Adipose tissue (tissue), 3 donors: Measurements from ENCODE around the gene ZNF408. TPM values are rescaled to one million over a fixed set of nuclear protein-coding genes. Genes with fewer than 3 reads are reported as not detected.
A peak's percentile ranks its signal among the peaks of the same experiment; 100 is the strongest.
"Not testable (repeated sequence)": the region's sequence is repeated elsewhere in the genome, so short reads cannot be mapped to it uniquely, and the experiment has no call there.

Experiments used
- H3K27ac ChIP-seq: one replicate; pipeline ENCODE4 v1.5.1; 2013; ENCODE audit warnings: low read depth, low read length
- WGBS, 3 donors: extraction: QIAGEN DNeasy Blood & Tissue Kit; methylation state at CpG; one replicate each; pipeline ENCODE4 v1.1.7; 2013; 5-methylcytosine and 5-hydroxymethylcytosine counted together
- polyA plus RNA-seq, 3 donors: library from polyadenylated mRNA; stranded (reverse); fragments of 200-250 nt; gene quantifications; one replicate each; pipeline ENCODE4 v1.2.3, GENCODE V29; 2013
- donor health status: healthy with polysubstance abuse.
- donor health status: Bipolar disorder and iron deficiency.
- donor health status: healthy.

Gene ZNF408
- 1 to 10 TPM; 4.0 to 8.0 (median 4.4) TPM for polyA plus RNA-seq

DNA sequence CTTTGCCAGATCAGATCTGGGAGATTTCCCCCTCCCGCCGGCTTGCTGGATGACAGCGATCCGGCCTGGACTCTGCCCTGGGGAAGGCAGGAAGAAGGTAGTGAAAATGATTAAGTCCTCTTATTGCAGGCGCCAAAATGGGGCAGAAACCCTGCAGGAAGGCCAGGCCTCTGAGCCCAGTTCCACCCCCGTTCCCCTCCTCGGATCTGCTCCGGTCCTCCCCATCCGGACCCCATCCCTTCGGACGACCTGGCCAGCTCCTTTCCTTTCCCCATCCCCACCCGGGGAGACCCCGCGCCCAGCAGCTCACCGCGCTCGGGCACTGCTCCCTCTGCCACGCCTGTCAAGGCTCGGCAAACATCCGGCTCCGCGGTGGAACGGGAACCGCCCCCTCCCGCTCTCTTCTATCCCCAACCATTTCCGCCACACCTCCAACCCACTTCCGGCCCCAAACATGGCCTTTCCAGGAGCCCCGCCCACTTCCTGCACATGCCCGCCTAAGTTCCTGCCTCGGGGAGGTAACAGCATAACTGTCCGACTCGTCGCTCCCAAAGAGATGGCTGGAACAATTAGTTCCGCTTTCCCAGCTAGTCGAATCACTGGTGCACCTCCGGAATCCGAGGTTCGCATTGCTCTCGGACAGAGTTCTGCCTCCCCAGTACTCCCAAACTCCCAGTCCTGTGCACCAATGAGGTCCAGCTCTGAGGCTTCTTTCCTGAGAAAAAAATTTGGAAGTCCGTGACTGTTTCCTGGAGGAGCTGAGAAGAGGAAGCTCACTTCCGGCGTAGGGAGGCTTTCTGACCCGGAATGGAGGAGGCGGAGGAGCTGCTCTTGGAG, at the start of gene ZNF408, which contains the start of gene ARHGAP1:
Gene ZNF408, plus strand, starts transcription at position 791 of the 837 bp plus-strand sequence. Its CDS starts 17 bp downstream, at position 808.
Gene ARHGAP1, minus strand, starts transcription at position 379 of the 837 bp plus-strand sequence. CDS start 4,512 bp downstream, outside the sequence.
- 0 to 1% (median 0%) methylated on average over 43 to 44 of the region's 44 CpGs for WGBS, 3 donors
- H3K27ac ChIP-seq: peak within 1 kb of the TSS; percentile 39

- WGBS, 3 donors: 78 to 92% (median 85%) methylated on average over 4 of the region's 4 CpGs
- no peak overlapping the region for H3K27ac ChIP-seq
These were observed 45.2 kb upstream of the ZNF408 start for GRCh38 chr11:46655631-46656030.

DNA sequence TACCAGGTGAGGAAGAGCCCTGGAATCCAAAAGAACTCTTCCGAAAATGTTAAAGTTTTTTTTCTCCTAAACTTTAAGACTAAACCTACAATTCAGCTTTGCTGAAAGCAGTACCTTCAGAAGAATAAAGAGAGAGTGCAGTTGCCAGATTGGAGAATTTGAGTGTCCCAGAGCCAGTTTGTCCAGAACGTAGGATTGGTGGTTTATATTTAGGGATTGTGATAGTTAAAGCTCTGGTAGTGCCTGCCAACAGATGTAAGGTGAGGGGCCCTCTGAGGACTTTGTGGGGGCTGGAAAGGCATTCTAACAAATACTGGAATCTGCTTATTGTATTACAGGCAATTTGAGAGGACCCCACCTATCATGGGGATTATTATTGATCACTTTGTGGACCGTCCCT, 43.6 kb upstream of the ZNF408 start:
- H3K27ac ChIP-seq: no peak overlapping the region
- WGBS, 3 donors: 87 to 96% (median 92%) methylated on average over 3 of the region's 3 CpGs

- no peak overlapping the region for H3K27ac ChIP-seq
- 54 to 88% (median 55%) methylated on average over 4 of the region's 4 CpGs for WGBS, 3 donors
These were observed 42.6 kb upstream of the ZNF408 start for GRCh38 chr11:46658259-46658658.

DNA sequence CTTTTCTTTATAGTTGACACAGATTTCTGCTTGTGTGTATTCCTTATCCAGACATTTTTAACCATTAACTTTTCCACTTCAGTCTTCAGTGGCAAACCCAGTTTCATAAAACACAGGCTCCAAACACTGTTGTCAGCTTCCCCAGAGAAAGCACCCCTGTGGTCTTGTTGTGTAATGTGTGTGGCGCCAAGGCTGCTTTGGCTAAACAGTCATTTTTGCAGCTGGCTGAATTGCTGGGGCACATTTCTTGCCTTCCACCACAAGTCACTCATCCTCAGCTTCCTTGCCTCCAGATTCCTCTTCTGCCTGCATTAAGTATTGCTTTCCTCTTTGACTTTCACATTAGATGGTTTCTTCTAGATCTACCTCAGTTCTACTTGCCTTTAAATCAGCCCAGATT, 40.9 kb upstream of the ZNF408 start:
- 50 to 78% (median 58%) methylated on average over 1 of the region's 1 CpG for WGBS, 3 donors
- no peak overlapping the region for H3K27ac ChIP-seq

GRCh38 chr11:46661836-46662235, 39.0 kb upstream of the ZNF408 start:
- no peak overlapping the region for H3K27ac ChIP-seq

DNA sequence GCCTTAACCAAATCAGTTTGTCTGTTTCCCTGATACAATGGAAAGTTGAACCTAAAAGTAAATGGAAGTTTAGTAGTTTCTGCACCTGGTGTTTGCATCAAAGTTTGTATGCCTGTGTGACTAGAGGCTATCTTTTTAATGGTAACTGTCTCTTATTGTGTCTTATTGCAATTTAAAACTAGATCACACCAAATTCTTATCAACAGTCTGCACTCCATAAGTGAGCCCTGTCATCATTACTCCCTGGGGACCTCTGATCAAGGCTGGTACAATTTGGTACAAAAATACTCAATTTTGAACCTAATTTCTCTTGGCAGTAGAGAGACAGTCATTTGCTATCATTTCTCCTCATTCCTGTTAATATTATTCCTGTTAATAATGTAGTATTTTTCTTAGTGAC, 38.5 kb upstream of the ZNF408 start:
- no peak overlapping the region for H3K27ac ChIP-seq

GRCh38 chr11:46663277-46663940, 37.4 kb upstream of the ZNF408 start:
- no peak overlapping the region for H3K27ac ChIP-seq
- 81 to 84% (median 84%) methylated on average over 4 of the region's 4 CpGs for WGBS, 3 donors

GRCh38 chr11:46664612-46665011, 36.2 kb upstream of the ZNF408 start:
- WGBS, 3 donors: 64 to 76% (median 71%) methylated on average over 6 of the region's 6 CpGs
- no peak overlapping the region for H3K27ac ChIP-seq

- H3K27ac ChIP-seq: no peak overlapping the region
- WGBS, 3 donors: 80 to 90% (median 85%) methylated on average over 1 of the region's 1 CpG
These were observed 35.5 kb upstream of the ZNF408 start for GRCh38 chr11:46665356-46665755.

DNA sequence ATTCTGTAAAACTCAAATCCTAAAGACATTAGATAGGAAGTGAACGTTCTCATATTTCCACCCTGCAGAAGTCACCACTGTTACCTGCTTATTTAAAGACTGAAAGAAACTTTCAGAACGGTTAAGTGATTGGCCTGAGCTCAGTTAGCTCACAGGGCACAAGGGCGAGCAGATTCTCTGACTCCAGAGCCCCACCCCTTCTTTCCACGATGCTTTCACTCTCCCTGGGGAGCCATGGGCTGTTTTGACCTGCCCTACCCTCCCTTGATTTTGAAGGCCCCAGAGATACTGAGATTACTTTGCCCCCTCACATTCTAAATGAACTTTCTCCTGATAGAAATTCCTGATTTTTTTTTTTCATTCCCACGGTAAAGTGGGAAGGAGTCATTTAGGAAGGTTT, 34.3 kb upstream of the ZNF408 start:
- H3K27ac ChIP-seq: no peak overlapping the region
- 53 to 65% (median 55%) methylated on average over 5 of the region's 5 CpGs for WGBS, 3 donors

- H3K27ac ChIP-seq: peak overlapping the region; percentile 2
- 50 to 59% (median 54%) methylated on average over 2 of the region's 2 CpGs for WGBS, 3 donors
These were observed 33.8 kb upstream of the ZNF408 start for GRCh38 chr11:46667043-46667481.

- 91 to 94% (median 92%) methylated on average over 12 of the region's 12 CpGs for WGBS, 3 donors
- no peak overlapping the region for H3K27ac ChIP-seq
These were observed 32.2 kb upstream of the ZNF408 start for GRCh38 chr11:46668480-46669085.

DNA sequence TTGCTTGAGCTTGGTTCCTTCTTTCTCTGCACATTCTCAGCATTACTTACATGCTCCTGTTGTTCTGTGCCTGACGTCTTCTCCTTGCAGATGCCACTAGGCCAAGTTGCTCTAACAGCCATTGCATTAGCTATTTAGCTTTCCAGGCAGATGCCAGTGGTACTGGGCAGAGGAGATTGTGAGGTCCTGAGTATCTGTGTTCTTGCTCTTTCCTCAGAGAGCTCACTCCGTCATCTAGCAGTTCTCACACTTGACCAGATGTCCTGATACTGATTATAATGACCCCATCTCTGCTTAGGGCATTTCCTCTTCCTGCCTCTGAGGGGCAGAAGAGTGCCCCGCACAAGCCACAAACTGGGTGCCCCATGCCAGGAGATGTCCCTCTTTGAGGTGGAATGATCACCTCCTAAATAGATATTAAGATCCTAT, 31.1 kb upstream of the ZNF408 start:
- WGBS, 3 donors: 59 to 76% (median 61%) methylated on average over 3 of the region's 3 CpGs

DNA sequence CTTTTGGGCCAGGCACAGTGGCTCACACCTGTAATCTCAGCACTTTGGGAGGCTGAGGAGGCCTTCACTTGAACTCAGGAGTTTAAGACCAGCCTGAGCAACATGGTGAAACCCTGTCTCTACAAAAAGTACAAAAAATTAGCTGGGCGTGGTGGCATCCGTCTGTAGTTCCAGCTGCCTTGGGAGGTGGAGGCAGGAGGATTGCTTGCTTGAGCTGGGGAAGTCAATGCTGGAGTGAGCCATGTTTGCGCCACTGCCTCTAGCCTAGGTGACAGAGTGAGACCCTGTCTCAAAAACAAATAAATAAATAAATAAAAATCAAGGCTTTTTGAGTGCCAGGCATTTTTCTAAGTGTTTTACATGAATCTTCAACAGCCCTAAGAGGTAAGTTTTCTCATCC, 30.3 kb upstream of the ZNF408 start:
- WGBS, 3 donors: 74 to 96% (median 77%) methylated on average over 3 of the region's 3 CpGs
- H3K27ac ChIP-seq: not testable (repeated sequence)

More for the DNA sequence above, 31.1 kb upstream of the ZNF408 start:
- H3K27ac ChIP-seq: no peak overlapping the region

GRCh38 chr11:46671958-46672315, 28.9 kb upstream of the ZNF408 start:
- WGBS, 3 donors: 88 to 91% (median 89%) methylated on average over 10 of the region's 10 CpGs

GRCh38 chr11:46672381-46672839, 28.4 kb upstream of the ZNF408 start:
- no peak overlapping the region for H3K27ac ChIP-seq
- WGBS, 3 donors: 70 to 81% (median 73%) methylated on average over 6 of the region's 7 CpGs

More at GRCh38 chr11:46671958-46672315, 28.9 kb upstream of the ZNF408 start:
- no peak overlapping the region for H3K27ac ChIP-seq

DNA sequence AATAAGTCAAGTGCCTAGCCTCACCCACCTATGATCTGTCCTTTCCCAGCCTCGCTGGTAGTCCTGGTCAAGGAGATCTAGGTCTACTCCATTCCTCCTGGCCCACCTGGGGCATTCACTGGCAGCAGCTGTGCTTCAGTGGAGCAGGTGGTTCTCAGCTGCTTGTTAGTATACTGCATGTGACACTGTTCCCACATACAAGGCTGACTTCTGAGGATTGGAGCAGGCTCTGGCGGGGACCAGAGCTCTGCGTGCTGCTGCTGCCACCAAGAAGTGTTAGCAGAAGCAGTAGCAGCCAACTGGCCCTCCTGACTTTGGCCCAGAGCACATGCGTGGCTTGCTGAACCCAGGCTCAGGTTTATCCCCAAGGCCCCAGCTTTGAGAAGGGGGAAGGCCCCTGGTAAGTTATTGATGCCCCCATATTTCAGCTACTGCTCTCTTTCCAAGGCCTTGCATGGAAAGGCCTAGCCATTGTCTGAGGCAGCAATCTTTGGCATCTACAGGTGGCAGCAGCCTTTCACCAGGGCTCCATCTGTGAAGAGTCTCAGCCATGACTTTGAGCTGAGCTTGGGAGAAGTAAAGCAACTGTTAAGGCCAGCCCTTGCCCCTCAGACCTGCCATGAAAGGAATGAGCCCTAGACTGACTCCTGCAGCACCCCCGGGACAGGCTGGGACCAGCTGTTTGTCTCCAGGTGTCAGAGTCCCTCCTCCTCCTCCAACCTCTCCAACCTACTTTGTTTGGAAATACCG, 26.9 kb upstream of the ZNF408 start:
- WGBS, 3 donors: 42 to 90% (median 89%) methylated on average over 6 of the region's 6 CpGs
- H3K27ac ChIP-seq: no peak overlapping the region
